HepG2 (cell line): Measurements from ENCODE around the gene TMEM134. TPM values are rescaled to one million over a fixed set of nuclear protein-coding genes. Genes with fewer than 3 reads are reported as not detected.
A peak's percentile ranks its signal among the peaks of the same experiment; 100 is the strongest.

ENCODE experiments used
- CREB3 ChIP-seq: sonication (generic); formaldehyde crosslinking; IDR thresholded peaks from 2 replicates; pipeline ENCODE4 v1.5.0; 2020; ENCODE audit warnings: missing genetic modification reagents
- DNMT1 ChIP-seq: sonication (generic); formaldehyde crosslinking; IDR thresholded peaks from 2 replicates; pipeline ENCODE4 v1.5.1; 2020; ENCODE audit warnings: mild to moderate bottlenecking, missing genetic modification reagents
- ETS1 ChIP-seq: sonication (generic); formaldehyde crosslinking; IDR thresholded peaks from 2 replicates; pipeline ENCODE4 v1.4.0; 2020; ENCODE audit warnings: missing genetic modification reagents
- HCFC1 ChIP-seq: fragments of 150-350 bp; IDR thresholded peaks from 2 replicates; pipeline ENCODE4 v1.6.1; 2014; ENCODE audit warnings: low read depth, low read length
- KAT7 ChIP-seq: IDR thresholded peaks from 2 replicates; pipeline ENCODE4 v1.6.1; 2018; ENCODE audit warnings: borderline replicate concordance, missing compliant biosample characterization
- MIXL1 ChIP-seq: IDR thresholded peaks from 2 replicates; pipeline ENCODE4 v1.6.1; 2016
- NFKBIZ ChIP-seq: IDR thresholded peaks from 2 replicates; pipeline ENCODE4 v1.6.1; 2018; ENCODE audit warnings: missing genetic modification reagents, missing compliant biosample characterization
- RERE ChIP-seq: IDR thresholded peaks from 2 replicates; pipeline ENCODE4 v1.6.1; 2016; ENCODE audit warnings: low read depth, missing genetic modification reagents, missing compliant biosample characterization
- SALL1 ChIP-seq: sonication (generic); formaldehyde crosslinking; IDR thresholded peaks from 2 replicates; pipeline ENCODE4 v1.8.0; 2022; ENCODE audit warnings: mild to moderate bottlenecking, missing genetic modification reagents
- U2AF1 ChIP-seq: fragments of 200-400 bp; formaldehyde crosslinking; optimal IDR thresholded peaks from 2 replicates; pipeline ENCODE3; 2017; ENCODE audit warnings: mild to moderate bottlenecking, low read depth, low read length
- YEATS4 ChIP-seq: sonication (generic); formaldehyde crosslinking; IDR thresholded peaks from 2 replicates; pipeline ENCODE4 v1.4.0; 2020; ENCODE audit warnings: missing genetic modification reagents, borderline replicate concordance
- ZBTB34 ChIP-seq: sonication (generic); formaldehyde crosslinking; IDR thresholded peaks from 2 replicates; pipeline ENCODE4 v1.8.0; 2022; ENCODE audit warnings: mild to moderate bottlenecking, missing genetic modification reagents
- ZMAT3 ChIP-seq: sonication (generic); formaldehyde crosslinking; conservative IDR thresholded peaks from 2 replicates; pipeline ENCODE4 v1.7.0; 2021; ENCODE audit warnings: missing genetic modification reagents
- ZNF543 ChIP-seq: sonication (generic); formaldehyde crosslinking; IDR thresholded peaks from 2 replicates; pipeline ENCODE4 v1.4.0; 2020; ENCODE audit warnings: mild to moderate bottlenecking, missing genetic modification reagents
- ZNF639 ChIP-seq: conservative IDR thresholded peaks from 2 replicates; pipeline ENCODE4 v1.6.1; 2018; ENCODE audit warnings: missing genetic modification reagents
- ZNF703 ChIP-seq: sonication (generic); formaldehyde crosslinking; IDR thresholded peaks from 2 replicates; pipeline ENCODE4 v1.5.1; 2020; ENCODE audit warnings: missing genetic modification reagents, mild to moderate bottlenecking, moderate library complexity, borderline replicate concordance
- ZNF780A ChIP-seq: sonication (generic); formaldehyde crosslinking; IDR thresholded peaks from 2 replicates; pipeline ENCODE4 v1.8.0; 2022; ENCODE audit warnings: mild to moderate bottlenecking, missing genetic modification reagents, moderate library complexity
- polyA plus RNA-seq, 8 experiments: library from polyadenylated mRNA; depleted of rRNA in 3 of 8; stranded (reverse) in 7 of 8; unstranded in 1 of 8; fragments of >200 nt; fragmentation: Illumina TruSeq in 4 of 8; extraction: Trizol in 4 of 8; gene quantifications; 2 replicates each; pipeline versions ENCODE4 v1.2.1 to v1.2.3, GENCODE V29; 2011 to 2016; ENCODE audit warnings: low read depth in 4 of 8, missing spikeins in 1 of 8, mixed read lengths in 1 of 8; ENCODE audit not compliant: insufficient read depth in 1 of 8
- total RNA-seq, 5 experiments: library from RNA; depleted of rRNA; stranded (reverse); fragments of >200 nt; fragmentation: Illumina TruSeq; extraction: Trizol; gene quantifications; 2 replicates each; pipeline ENCODE4 v1.2.3, GENCODE V29; 2016; ENCODE audit warnings: low read depth in 1 of 5

The TMEM134 gene
- total and polyA plus RNA-seq, 2 of the 13 experiments (the other 11 are each of a cell fraction or from before 2014, with no cell fraction given) = 6.9 to 26.9 TPM

GRCh38 chr11:67482827-67483798 is 14.1 kb upstream of the TMEM134 start, which contains the start of gene AIP (continued):
- peak; percentile 37; the same call in 1 of the 2 replicates for TF ChIP-seq RERE (CRISPR knock-in tag)
- peak; percentile 78; the same call in 1 of the 2 replicates for TF ChIP-seq MIXL1 (CRISPR knock-in tag)
- peak; percentile 88; the same call in 1 of the 2 replicates for TF ChIP-seq ZBTB34 (CRISPR knock-in tag)
- TF ChIP-seq DNMT1 (CRISPR knock-in tag) = 0 out of 2 replicates have a peak, but pooled peaks have one; percentile 74
- peak; percentile 74 for TF ChIP-seq HCFC1
- no peak for TF ChIP-seq ZNF780A (CRISPR knock-in tag)
- TF ChIP-seq CREB3 = peak; percentile 84
- TF ChIP-seq ZNF639 (CRISPR knock-in tag) = peak; percentile 80
- peak; percentile 68; the same call in 1 of the 2 replicates for TF ChIP-seq KAT7
- TF ChIP-seq ZNF543 (CRISPR knock-in tag) = peak; percentile 98
- TF ChIP-seq SALL1 (CRISPR knock-in tag) = peak; percentile 97
- TF ChIP-seq ZMAT3 (CRISPR knock-in tag) = peak; percentile 99
- peak; percentile 76; the same call in 1 of the 2 replicates for TF ChIP-seq ZNF703 (CRISPR knock-in tag)
- TF ChIP-seq U2AF1 = no peak
- TF ChIP-seq ETS1 = peak; percentile 88; the same call in 1 of the 2 replicates
- TF ChIP-seq NFKBIZ (CRISPR knock-in tag) = peak; percentile 97
- TF ChIP-seq YEATS4 (CRISPR knock-in tag) = peak; percentile 78
